ENCODE results near the gene TEX14. TPM values are rescaled to one million over a fixed set of nuclear protein-coding genes. Genes with fewer than 3 reads are reported as not detected.
A peak's percentile ranks its signal among the peaks of the same experiment; 100 is the strongest.
"Not testable (repeated sequence)": the region's sequence is repeated elsewhere in the genome, so short reads cannot be mapped to it uniquely, and the experiment has no call there.

Gene TEX14
- total and polyA plus RNA-seq, 7 donors: 0.09 to 0.36 (median 0.28) TPM; not detected in 2

- TF ChIP-seq EP300 (IDR thresholded peaks at IDR 0.05) (peak in 1 of 4 donors; percentile 25), CTCF (IDR thresholded peaks at IDR 0.05) (no peak), POLR2A (IDR thresholded peaks at IDR 0.05) (peak; percentile 88 to 98), POLR2AphosphoS5 (IDR thresholded peaks at IDR 0.05) (peak; percentile 100)
- Histone ChIP-seq H3K4me3 (peak overlapping the region; percentile 26 to 50 (median 44)), H3K27me3 (no peaks in the 10 kb centered on the region), H3K9me3 (no peaks in the 10 kb centered on the region), H3K36me3 (no peaks in the 10 kb centered on the region), H3K27ac (peak overlapping the region; percentile 74 to 85 (median 77)), H3K4me1 (peaks cover 0 to 9% (median 5%) of the 10 kb centered on the region in 4 donors)
- 2% methylated on average over 38 of the region's 38 CpGs for WGBS, 2 donors
- DNase-seq: peak; percentile 91
- intact Hi-C loops (cut with DNase I): loop anchor here (1.0 to 2.0 kb wide), 2 partner anchors 27 to 140 kb away; no protein-coding TSS in a partner anchor
Measured at GRCh38 chr17:58658804-58659713, 32.8 kb downstream of the TEX14 start.

- 61 to 70% methylated on average over 10 of the region's 10 CpGs for WGBS, 2 donors
- Histone ChIP-seq H3K27ac (peak overlapping the region; percentile 74 to 85 (median 77)), H3K4me3 (peak overlapping the region in 3 of 4 donors; percentile 41 to 50 (median 46))
- not testable (repeated sequence) for DNase-seq, H3K36me3 ChIP-seq, H3K4me1 ChIP-seq, H3K27me3 ChIP-seq, H3K9me3 ChIP-seq
- intact Hi-C loops (cut with DNase I): loop anchor here (1.0 to 2.0 kb wide), 2 partner anchors 26 to 139 kb away; no protein-coding TSS in a partner anchor
Measured at GRCh38 chr17:58657962-58658803, 33.7 kb downstream of the TEX14 start.

- no peaks in the 10 kb centered on the region for H3K4me1 ChIP-seq
- intact Hi-C loops (cut with DNase I): no loop called here
- no peaks in the 10 kb centered on the region for H3K9me3 ChIP-seq
- H3K36me3 ChIP-seq: no peaks in the 10 kb centered on the region
- H3K4me3 ChIP-seq: no peak overlapping the region
- TF ChIP-seq POLR2AphosphoS5 (IDR thresholded peaks at IDR 0.05) (no peak), EP300 (IDR thresholded peaks at IDR 0.05) (no peak), CTCF (IDR thresholded peaks at IDR 0.05) (no peak), POLR2A (IDR thresholded peaks at IDR 0.05) (no peak)
- H3K27me3 ChIP-seq: no peaks in the 10 kb centered on the region
- DNase-seq: no peak
- no peak overlapping the region for H3K27ac ChIP-seq
Measured at GRCh38 chr17:58648236-58648635, 43.6 kb downstream of the TEX14 start.

GRCh38 chr17:58643147-58643546, 48.7 kb downstream of the TEX14 start:
- no peak for DNase-seq
- 62 to 68% methylated on average over 2 of the region's 2 CpGs for WGBS, 2 donors
- Histone ChIP-seq H3K4me3 (no peak overlapping the region), H3K27ac (no peak overlapping the region), H3K4me1 (no peaks in the 10 kb centered on the region), H3K27me3 (no peaks in the 10 kb centered on the region), H3K9me3 (no peaks in the 10 kb centered on the region), H3K36me3 (no peaks in the 10 kb centered on the region)
- TF ChIP-seq CTCF (IDR thresholded peaks at IDR 0.05): no peak
- TF ChIP-seq EP300 (IDR thresholded peaks at IDR 0.05): no peak
- TF ChIP-seq POLR2AphosphoS5 (IDR thresholded peaks at IDR 0.05): no peak
- no peak for TF ChIP-seq POLR2A (IDR thresholded peaks at IDR 0.05)
- intact Hi-C loops (cut with DNase I): no loop called here

GRCh38 chr17:58641887-58642311, 49.9 kb downstream of the TEX14 start:
- TF ChIP-seq POLR2AphosphoS5 (IDR thresholded peaks at IDR 0.05) (peak in 1 of 4 donors; percentile 21), POLR2A (IDR thresholded peaks at IDR 0.05) (no peak), CTCF (IDR thresholded peaks at IDR 0.05) (no peak), EP300 (IDR thresholded peaks at IDR 0.05) (no peak)
- Histone ChIP-seq H3K27ac (no peak overlapping the region), H3K9me3 (no peaks in the 10 kb centered on the region), H3K36me3 (no peaks in the 10 kb centered on the region), H3K4me3 (no peak overlapping the region), H3K27me3 (no peaks in the 10 kb centered on the region), H3K4me1 (no peaks in the 10 kb centered on the region)
- intact Hi-C loops (cut with DNase I): no loop called here
- 86 to 91% methylated on average over 1 of the region's 1 CpG for WGBS, 2 donors
- no peak for DNase-seq
